ENCODE data around the gene SNCAIP. TPM values are rescaled to one million over a fixed set of nuclear protein-coding genes. Genes with fewer than 3 reads are reported as not detected.

Gene SNCAIP
- 26.2 and 69.9 TPM in 2 replicates for total RNA-seq

GRCh38 chr5:122311961-122312590, at the start of gene SNCAIP:
Gene SNCAIP, plus strand, starts transcription at chr5:122312237. Its CDS starts 78,898 bp downstream, at chr5:122391135.

Other genes starting within 250 kb of the SNCAIP start
- 22.4 and 58.0 TPM in 2 replicates for gene LOX, start 234.0 kb upstream of the SNCAIP start, total RNA-seq
- 0.11 and 0.12 TPM in 2 replicates for gene ZNF474, start 182.7 kb upstream of the SNCAIP start, total RNA-seq